Fibroblast of pulmonary artery (primary cell): ENCODE data around the gene CTDP1.
A peak's percentile ranks its signal among the peaks of the same experiment; 100 is the strongest.

Source experiments
- DNase-seq: peaks from one replicate; pipeline ENCODE4 v3.0.0-alpha.2; 2010; ENCODE audit warnings: low read depth
- H3K4me3 ChIP-seq: replicated peaks from 2 replicates; pipeline ENCODE4 v1.5.1; 2011; ENCODE audit warnings: low read depth, mild to moderate bottlenecking, control low read depth, low read length, moderate library complexity
- TF ChIP-seq, protein P1 (sequence below): IDR thresholded peaks from 2 replicates; pipeline ENCODE4 v1.5.1; 2011; ENCODE audit warnings: mild to moderate bottlenecking, control low read depth, low read length, inconsistent platforms; ENCODE audit errors: missing control alignments

Gene CTDP1

DNA sequence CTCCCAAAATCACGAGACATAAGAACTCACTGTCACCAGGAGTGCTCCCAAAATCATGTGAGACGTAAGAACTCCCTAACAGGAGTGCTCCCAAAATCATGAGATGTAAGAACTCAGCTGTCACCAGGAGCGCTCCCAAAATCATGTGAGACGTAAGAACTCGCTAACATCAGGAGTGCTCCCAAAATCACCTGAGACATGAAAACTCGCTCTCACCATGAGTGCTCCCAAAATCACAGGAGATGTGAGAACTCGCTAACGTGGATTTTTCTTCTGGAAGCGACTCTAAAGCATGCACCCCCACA, 53.1 kb downstream of the CTDP1 start:
- TF ChIP-seq, protein P1, sequence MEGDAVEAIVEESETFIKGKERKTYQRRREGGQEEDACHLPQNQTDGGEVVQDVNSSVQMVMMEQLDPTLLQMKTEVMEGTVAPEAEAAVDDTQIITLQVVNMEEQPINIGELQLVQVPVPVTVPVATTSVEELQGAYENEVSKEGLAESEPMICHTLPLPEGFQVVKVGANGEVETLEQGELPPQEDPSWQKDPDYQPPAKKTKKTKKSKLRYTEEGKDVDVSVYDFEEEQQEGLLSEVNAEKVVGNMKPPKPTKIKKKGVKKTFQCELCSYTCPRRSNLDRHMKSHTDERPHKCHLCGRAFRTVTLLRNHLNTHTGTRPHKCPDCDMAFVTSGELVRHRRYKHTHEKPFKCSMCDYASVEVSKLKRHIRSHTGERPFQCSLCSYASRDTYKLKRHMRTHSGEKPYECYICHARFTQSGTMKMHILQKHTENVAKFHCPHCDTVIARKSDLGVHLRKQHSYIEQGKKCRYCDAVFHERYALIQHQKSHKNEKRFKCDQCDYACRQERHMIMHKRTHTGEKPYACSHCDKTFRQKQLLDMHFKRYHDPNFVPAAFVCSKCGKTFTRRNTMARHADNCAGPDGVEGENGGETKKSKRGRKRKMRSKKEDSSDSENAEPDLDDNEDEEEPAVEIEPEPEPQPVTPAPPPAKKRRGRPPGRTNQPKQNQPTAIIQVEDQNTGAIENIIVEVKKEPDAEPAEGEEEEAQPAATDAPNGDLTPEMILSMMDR: no peak
- DNase-seq: peak; percentile 2
- H3K4me3 ChIP-seq: no peak overlapping the region

DNA sequence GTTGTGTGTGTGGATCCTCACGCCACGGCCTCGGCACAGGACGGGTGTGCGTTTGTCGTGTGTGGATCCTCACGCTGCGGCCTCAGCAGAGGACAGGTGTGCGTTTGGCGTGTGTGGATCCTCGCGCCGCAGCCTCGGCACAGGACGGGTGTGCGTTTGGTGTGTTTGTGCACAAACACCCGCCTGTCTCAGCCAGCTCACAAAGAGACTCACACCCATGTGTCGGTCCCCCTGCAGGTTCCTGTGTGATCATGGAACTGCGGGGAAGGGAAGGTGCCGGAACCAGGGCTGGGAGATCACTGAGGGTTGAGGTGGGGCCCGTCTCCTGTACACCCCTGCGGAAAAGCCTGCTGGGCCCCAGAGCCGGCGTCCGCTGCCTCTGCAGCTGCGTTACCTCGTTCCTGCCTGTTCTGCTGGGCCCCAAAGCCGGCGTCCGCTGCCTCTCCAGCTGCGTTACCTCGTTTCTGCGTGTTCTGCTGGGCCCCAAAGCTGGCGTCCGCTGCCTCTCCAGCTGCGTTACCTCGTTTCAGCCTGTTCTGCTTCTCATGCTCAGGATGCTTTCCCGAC, 53.6 kb downstream of the CTDP1 start:
- H3K4me3 ChIP-seq: no peak overlapping the region
- TF ChIP-seq, protein P1: no peak
- DNase-seq: no peak

DNA sequence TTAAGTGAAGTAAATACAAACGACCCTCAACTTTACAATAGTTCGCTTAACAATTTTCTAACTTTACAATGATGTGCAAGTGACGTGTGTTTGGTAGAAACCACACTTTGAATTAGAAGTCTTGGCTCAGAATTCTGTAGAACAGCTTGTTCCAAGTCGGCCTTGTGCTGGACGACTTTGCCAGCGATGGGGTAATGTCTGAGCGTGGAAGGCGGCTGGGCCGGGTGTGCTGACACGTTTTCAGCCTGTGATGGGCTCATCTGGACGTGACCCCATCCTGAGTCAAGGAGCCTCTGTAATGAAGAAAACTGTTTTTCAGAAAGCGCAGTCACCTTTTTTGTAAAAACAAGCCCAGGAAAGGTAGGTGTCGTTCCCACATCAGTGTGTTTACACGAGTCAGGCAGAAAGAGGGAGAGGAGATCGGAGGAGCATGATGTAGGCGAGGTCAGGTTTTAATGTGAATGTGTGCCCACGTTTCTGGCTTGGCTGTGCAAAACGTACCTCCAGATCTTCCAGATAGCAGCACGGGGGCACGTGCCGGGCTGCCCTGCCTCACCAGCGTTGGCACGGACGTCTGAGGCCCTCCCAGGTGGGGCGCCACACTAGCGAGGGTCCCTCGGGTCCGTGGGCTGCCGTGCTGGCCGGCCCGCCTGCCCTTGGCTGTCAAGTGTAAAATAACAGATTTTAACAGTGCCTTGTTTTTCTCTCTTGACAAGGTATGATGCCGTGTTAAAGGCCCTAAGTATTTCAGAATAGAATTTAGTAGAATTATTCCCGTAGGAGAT, 54.6 kb downstream of the CTDP1 start:
- DNase-seq: no peak
- TF ChIP-seq, protein P1: no peak
- H3K4me3 ChIP-seq: no peak overlapping the region

DNA sequence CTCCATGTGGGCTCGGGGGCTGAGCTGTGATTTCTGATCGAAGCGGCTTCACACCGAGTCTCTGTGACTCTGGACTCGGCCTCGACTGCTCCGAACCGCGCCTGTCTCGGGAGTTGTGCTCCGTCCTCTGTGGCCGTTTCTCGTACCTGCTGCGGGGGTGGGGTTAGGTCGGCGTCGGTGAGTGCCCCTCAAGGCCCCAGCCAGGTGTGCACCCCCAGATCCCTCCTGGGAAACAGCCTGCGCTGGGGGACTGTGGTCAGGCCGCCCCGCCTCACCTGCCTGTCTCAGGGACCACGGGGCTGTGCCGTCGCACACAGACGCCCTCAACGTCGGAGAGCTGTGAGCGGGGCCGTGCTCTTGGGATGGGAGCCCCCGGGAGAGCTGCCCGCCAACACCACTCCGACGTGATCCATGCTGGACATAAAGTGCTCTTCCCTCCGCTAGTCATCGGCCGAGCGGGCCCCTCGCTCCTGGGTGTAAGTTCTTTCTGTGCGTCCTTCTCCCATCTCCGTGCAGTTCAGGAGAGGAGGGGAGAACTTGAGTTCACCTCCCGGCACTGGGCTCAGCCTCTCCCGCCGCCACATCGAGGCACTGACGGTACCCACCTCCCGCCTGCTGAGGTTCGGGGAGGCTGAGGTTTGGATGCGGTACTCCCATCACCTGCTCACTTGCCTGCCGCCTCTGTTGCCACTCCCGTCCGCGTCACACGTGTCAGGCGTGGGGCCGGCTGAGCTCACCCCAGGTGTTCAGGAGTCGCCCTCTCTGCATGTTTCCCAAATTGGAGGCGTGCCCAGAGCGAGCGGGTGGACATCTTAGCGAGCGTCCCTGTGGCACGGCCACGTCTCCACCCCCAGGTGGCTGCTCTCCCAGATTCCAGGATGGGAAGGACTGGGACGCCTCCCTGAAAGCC, 55.7 kb downstream of the CTDP1 start:
- H3K4me3 ChIP-seq: no peak overlapping the region
- TF ChIP-seq, protein P1: no peak
- DNase-seq: no peak

DNA sequence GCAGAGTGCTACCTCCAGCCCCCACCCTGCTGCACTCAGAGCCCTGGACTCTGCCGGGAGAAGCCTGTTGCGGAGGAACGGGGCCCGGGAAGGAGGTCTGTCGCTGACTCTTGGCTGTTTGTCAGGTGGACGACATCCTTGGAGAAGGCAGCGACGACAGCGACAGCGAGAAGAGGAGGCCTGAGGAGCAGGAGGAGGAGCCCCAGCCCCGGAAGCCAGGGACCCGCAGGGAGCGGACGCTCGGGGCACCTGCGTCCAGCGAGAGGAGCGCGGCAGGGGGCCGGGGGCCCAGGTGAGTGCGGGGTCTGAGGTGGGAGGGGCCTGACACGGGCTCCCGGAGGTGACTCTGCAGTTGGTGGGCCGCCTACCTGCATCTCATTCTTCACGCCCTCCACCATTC, 56.6 kb downstream of the CTDP1 start:
- TF ChIP-seq, protein P1: no peak
- no peak for DNase-seq

DNA sequence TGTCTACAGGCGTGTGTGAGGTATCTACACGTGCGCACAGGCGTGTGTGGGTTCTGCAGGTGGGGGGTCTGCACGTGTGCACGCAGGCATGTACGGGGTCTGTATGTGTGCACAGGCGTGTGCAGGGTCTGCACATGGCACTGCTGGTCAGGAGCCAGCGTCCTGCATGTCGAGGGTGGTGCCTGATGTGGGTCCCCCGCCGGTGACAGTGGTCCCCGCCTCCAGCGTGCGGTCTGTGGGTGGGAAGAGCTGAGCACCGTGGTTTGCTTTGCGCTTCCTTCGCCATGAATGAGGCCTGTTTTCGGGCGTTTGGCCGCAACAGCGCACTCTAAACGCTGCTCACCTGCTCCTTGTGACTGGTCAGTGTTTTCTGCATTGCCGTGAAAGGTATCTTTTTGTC, 57.2 kb downstream of the CTDP1 start:
- TF ChIP-seq, protein P1: no peak
- no peak overlapping the region for H3K4me3 ChIP-seq
- no peak for DNase-seq

More for the DNA sequence above, 56.6 kb downstream of the CTDP1 start:
- H3K4me3 ChIP-seq: no peak overlapping the region
